GM10248 (cell line): ENCODE measurements around the gene PTPRN2.
A peak's percentile ranks its signal among the peaks of the same experiment; 100 is the strongest.

Experiments
- CTCF ChIA-PET: fragments of 300-600 bp; sonication (Branson Sonifier 250); formaldehyde crosslinking; extraction: SDS; loops from one replicate; lab custom pipeline; 2021; ENCODE audit warnings: antibody characterized with exemption; lab: Yijun Ruan, JAX
- POLR2A ChIA-PET: fragments of 350-650 bp; sonication (Branson Sonifier 250); formaldehyde crosslinking; extraction: SDS; loops from one replicate; lab custom pipeline; 2020; ENCODE audit warnings: antibody characterized with exemption; lab: Yijun Ruan, JAX
- DNase-seq: peaks from one replicate; pipeline ENCODE4 v3.0.0; 2012; ENCODE audit errors: extremely low spot score
- TF ChIP-seq, protein P1 (sequence below): IDR thresholded peaks from 2 replicates; pipeline ENCODE4 v1.5.1; 2012; ENCODE audit warnings: mild to moderate bottlenecking, low read depth; ENCODE audit errors: extremely low read depth, missing control alignments, control extremely low read depth

The PTPRN2 gene

DNA sequence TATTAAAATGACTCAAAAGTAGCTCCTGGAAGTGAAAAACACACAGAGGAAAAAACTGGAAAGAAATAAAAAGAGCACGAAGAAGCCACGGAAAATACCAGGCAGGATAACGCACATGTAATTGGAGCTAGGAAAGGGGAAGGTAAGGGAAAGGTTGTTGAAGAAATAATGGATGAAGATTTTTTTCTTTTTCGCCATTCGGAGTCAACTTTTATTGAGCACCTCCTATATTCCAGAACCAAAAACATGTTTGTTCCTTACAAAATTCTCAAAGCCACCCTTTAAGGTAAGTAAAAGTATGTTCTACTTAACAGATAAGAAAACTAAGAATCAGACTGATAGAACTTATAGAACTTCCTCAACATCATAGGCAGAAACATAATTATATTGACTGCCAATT is 32.8 kb upstream of the PTPRN2 start:
- POLR2A ChIA-PET = no interaction called here
- TF ChIP-seq, protein P1, sequence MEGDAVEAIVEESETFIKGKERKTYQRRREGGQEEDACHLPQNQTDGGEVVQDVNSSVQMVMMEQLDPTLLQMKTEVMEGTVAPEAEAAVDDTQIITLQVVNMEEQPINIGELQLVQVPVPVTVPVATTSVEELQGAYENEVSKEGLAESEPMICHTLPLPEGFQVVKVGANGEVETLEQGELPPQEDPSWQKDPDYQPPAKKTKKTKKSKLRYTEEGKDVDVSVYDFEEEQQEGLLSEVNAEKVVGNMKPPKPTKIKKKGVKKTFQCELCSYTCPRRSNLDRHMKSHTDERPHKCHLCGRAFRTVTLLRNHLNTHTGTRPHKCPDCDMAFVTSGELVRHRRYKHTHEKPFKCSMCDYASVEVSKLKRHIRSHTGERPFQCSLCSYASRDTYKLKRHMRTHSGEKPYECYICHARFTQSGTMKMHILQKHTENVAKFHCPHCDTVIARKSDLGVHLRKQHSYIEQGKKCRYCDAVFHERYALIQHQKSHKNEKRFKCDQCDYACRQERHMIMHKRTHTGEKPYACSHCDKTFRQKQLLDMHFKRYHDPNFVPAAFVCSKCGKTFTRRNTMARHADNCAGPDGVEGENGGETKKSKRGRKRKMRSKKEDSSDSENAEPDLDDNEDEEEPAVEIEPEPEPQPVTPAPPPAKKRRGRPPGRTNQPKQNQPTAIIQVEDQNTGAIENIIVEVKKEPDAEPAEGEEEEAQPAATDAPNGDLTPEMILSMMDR = no peak
- CTCF ChIA-PET = interaction anchor here (0.8 to 1.3 kb wide), 3 partner anchors 9 to 23 kb away, joined by 3 read pairs; no protein-coding TSS in a partner anchor
- no peak for DNase-seq

DNA sequence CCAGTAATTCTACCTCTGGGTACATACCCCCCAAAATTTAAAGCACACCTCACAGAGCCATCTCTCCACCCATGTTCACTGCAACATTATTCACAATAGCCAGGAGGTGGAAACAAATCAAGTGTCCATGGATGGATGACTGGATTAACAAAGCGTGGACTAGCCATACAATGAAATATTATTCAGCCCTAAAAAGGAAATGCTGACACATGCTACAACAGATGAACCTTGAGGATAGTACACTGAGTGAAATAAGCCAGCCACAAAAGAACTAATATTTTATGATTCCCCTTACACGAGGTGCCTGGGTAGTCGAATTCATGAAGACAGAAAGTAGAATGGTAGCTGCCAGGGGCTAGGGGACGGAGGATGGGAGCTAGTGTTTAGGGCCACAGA is 31.1 kb upstream of the PTPRN2 start:
- ChIA-PET POLR2A (no interaction called here), CTCF (interaction anchor here (1.7 kb wide), 1 partner anchor 14 kb away, joined by 4 read pairs; no protein-coding TSS in a partner anchor)
- TF ChIP-seq, protein P1 = no peak
- DNase-seq = no peak

- no peak for DNase-seq
- TF ChIP-seq, protein P1 = no peak
- POLR2A ChIA-PET = no interaction called here
- CTCF ChIA-PET = interaction anchor here (1.0 to 1.7 kb wide), 2 partner anchors 15 to 37 kb away, joined by 3 to 4 read pairs; no protein-coding TSS in a partner anchor
These were observed 30.1 kb upstream of the PTPRN2 start for GRCh38 chr7:158617737-158618128.

- ChIA-PET CTCF (interaction anchor here (1.3 to 2.2 kb wide), 2 partner anchors 35 to 361 kb away, joined by 4 to 10 read pairs; no protein-coding TSS in a partner anchor), POLR2A (no interaction called here)
- DNase-seq = no peak
- TF ChIP-seq, protein P1 = no peak
These were observed 28.4 kb upstream of the PTPRN2 start for GRCh38 chr7:158616050-158616449.

DNA sequence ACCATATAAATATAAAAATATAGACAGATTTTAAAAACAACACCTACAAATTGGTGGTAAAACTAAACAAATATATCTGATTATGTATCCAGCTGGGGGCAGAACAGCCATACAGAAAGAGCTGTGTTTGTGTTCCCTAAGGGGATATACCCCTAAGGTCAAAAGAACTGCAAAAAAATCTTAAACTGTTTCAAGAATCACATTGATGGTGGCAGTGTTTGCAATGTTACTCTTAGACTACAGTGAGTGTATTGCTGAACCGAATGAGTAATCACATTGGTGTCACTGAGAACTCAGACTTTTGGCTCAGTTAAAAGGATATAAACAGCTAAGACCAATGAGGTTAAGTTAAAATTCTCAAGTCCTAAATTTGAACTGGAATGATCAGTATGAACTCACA is 27.1 kb upstream of the PTPRN2 start:
- ChIA-PET POLR2A (no interaction called here), CTCF (interaction anchor here (0.8 to 2.2 kb wide), 5 partner anchors 12 to 362 kb away, joined by 3 to 10 read pairs (median 4); no protein-coding TSS in a partner anchor)
- no peak for DNase-seq
- TF ChIP-seq, protein P1 = no peak

DNA sequence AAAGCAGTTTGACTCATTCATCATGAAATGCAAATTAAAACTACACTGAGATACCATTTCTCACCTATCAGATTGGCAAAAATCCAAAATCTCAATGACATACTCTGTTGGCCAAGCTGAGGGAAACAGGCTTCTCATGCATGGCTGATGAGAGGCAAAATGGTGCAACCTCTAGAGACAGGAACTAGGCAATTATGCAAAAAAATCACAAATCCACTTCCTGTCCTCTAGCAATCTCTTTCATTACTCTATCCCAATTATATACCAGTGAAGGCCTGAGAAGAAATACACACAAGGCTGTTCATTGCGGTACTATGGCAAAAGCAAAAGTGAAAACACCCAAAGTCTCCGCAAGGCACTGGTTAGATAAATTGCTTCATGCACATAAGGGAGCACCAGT is 25.9 kb upstream of the PTPRN2 start:
- TF ChIP-seq, protein P1 = no peak
- CTCF ChIA-PET = interaction anchor here (0.9 to 1.6 kb wide), 5 partner anchors 11 to 96 kb away, joined by 3 to 4 read pairs (median 3); partner anchors contain the start of gene NCAPG2
- DNase-seq = peak; percentile 57
- POLR2A ChIA-PET = interaction anchor here (0.7 kb wide), 1 partner anchor 15 kb away, joined by 4 read pairs; no protein-coding TSS in a partner anchor
